Endothelial cell (in vitro differentiated cells): ENCODE data around the gene HAAO. TPM values are rescaled to one million over a fixed set of nuclear protein-coding genes. Genes with fewer than 3 reads are reported as not detected.

Experiments used
- DNase-seq: peaks from one replicate; pipeline ENCODE4 v3.0.0; 2021; ENCODE audit warnings: low spot score
- H3K27ac Mint-ChIP-seq: one replicate; pipeline ENCODE4 v1.8.0; 2021; ENCODE audit warnings: mixed read lengths, inconsistent platforms; ENCODE audit not compliant: unreplicated experiment
- H3K27me3 Mint-ChIP-seq: one replicate; pipeline ENCODE4 v1.8.0; 2021; ENCODE audit warnings: mild to moderate bottlenecking, moderate library complexity, mixed read lengths, inconsistent platforms; ENCODE audit not compliant: unreplicated experiment
- H3K36me3 Mint-ChIP-seq: one replicate; pipeline ENCODE4 v1.8.0; 2021; ENCODE audit warnings: mild to moderate bottlenecking, low read depth, mixed read lengths, inconsistent platforms; ENCODE audit not compliant: unreplicated experiment
- H3K4me1 Mint-ChIP-seq: one replicate; pipeline ENCODE4 v1.8.0; 2021; ENCODE audit warnings: mild to moderate bottlenecking, mixed read lengths, inconsistent platforms; ENCODE audit not compliant: unreplicated experiment
- H3K4me3 Mint-ChIP-seq: one replicate; pipeline ENCODE4 v1.8.0; 2021; ENCODE audit warnings: mild to moderate bottlenecking, mixed read lengths, inconsistent platforms; ENCODE audit not compliant: unreplicated experiment
- H3K9me3 Mint-ChIP-seq: one replicate; pipeline ENCODE4 v1.8.0; 2021; ENCODE audit warnings: mixed read lengths, inconsistent platforms; ENCODE audit not compliant: unreplicated experiment
- CTCF ChIP-seq: fragments of 200-600 bp; sonication (generic); IDR thresholded peaks from one replicate; pipeline ENCODE4 v1.5.0; 2021; ENCODE audit warnings: antibody characterized with exemption; ENCODE audit not compliant: unreplicated experiment
- total RNA-seq: library from RNA; stranded (reverse); fragmentation: NEBNext Ultra II Directional; extraction: Animal tissue kit (Norgen Biotek cat#: 25700); gene quantifications from one replicate; pipeline ENCODE4 v1.2.1, GENCODE V29; 2021; ENCODE audit not compliant: unreplicated experiment

Gene HAAO
- total RNA-seq, 1 donor from 2014 or later, result 6.0 TPM

GRCh38 chr2:42748840-42749239, 43.5 kb downstream of the HAAO start:
- Mint-ChIP-seq H3K27ac (no peak overlapping the region), H3K4me1 (no peaks in the 10 kb centered on the region), H3K4me3 (peak overlapping the region; percentile 8), H3K27me3 (peaks cover 2% of the 10 kb centered on the region), H3K36me3 (peaks cover 35% of the 10 kb centered on the region), H3K9me3 (no peaks in the 10 kb centered on the region)
- no peak for TF ChIP-seq CTCF
- DNase-seq, result no peak

- Mint-ChIP-seq H3K27me3 (peaks cover 2% of the 10 kb centered on the region), H3K9me3 (no peaks in the 10 kb centered on the region), H3K4me3 (no peak overlapping the region), H3K27ac (no peak overlapping the region), H3K4me1 (no peaks in the 10 kb centered on the region), H3K36me3 (peaks cover 30% of the 10 kb centered on the region)
- DNase-seq, result no peak
- TF ChIP-seq CTCF, result no peak
Observed at GRCh38 chr2:42747422-42747821, 45.0 kb downstream of the HAAO start.

- H3K4me3 Mint-ChIP-seq, result no peak overlapping the region
- no peak overlapping the region for H3K27ac Mint-ChIP-seq
- no peak for DNase-seq
- H3K36me3 Mint-ChIP-seq, result peaks cover 33% of the 10 kb centered on the region
- no peaks in the 10 kb centered on the region for H3K4me1 Mint-ChIP-seq
- no peak for TF ChIP-seq CTCF
- H3K27me3 Mint-ChIP-seq, result peaks cover 2% of the 10 kb centered on the region
- H3K9me3 Mint-ChIP-seq, result no peaks in the 10 kb centered on the region
Observed at GRCh38 chr2:42744545-42745082, 47.8 kb downstream of the HAAO start.

- no peak overlapping the region for H3K27ac Mint-ChIP-seq
- TF ChIP-seq CTCF, result no peak
- H3K4me1 Mint-ChIP-seq, result no peaks in the 10 kb centered on the region
- H3K9me3 Mint-ChIP-seq, result no peaks in the 10 kb centered on the region
- peaks cover 2% of the 10 kb centered on the region for H3K27me3 Mint-ChIP-seq
- no peak for DNase-seq
- no peak overlapping the region for H3K4me3 Mint-ChIP-seq
- peaks cover 41% of the 10 kb centered on the region for H3K36me3 Mint-ChIP-seq
Observed at GRCh38 chr2:42743659-42743990, 48.8 kb downstream of the HAAO start.

GRCh38 chr2:42742740-42743658, 49.4 kb downstream of the HAAO start:
- no peak for DNase-seq
- no peak overlapping the region for H3K4me3 Mint-ChIP-seq
- H3K36me3 Mint-ChIP-seq, result peaks cover 48% of the 10 kb centered on the region
- no peaks in the 10 kb centered on the region for H3K9me3 Mint-ChIP-seq
- no peak overlapping the region for H3K27ac Mint-ChIP-seq
- no peak for TF ChIP-seq CTCF
- H3K4me1 Mint-ChIP-seq, result no peaks in the 10 kb centered on the region
- H3K27me3 Mint-ChIP-seq, result peaks cover 2% of the 10 kb centered on the region
